Lower leg skin (tissue), 4 donors: Measurements from ENCODE around the gene ZNF681. TPM values are rescaled to one million over a fixed set of nuclear protein-coding genes. Genes with fewer than 3 reads are reported as not detected.
"Not testable (repeated sequence)": the region's sequence is repeated elsewhere in the genome, so short reads cannot be mapped to it uniquely, and the experiment has no call there.

ENCODE experiments used
- DNase-seq, 2 donors: peaks; one replicate each; pipeline ENCODE4 v3.0.0-alpha.2; 2019; ENCODE audit warnings: low spot score in 2 of 2
- H3K4me3 ChIP-seq: fragments of 200-600 bp; sonication (generic); 2 replicates; pipeline ENCODE4 v1.5.1; 2017; ENCODE audit warnings: mild to moderate bottlenecking, low read depth; ENCODE audit not compliant: poor library complexity, severe bottlenecking
- POLR2A ChIP-seq, 2 donors: fragments of 450-650 bp; IDR thresholded peaks; one replicate each; pipeline ENCODE4 v1.6.1; 2016 to 2017; ENCODE audit warnings: antibody characterized with exemption in 2 of 2, mild to moderate bottlenecking in 1 of 2, moderate library complexity in 1 of 2
- WGBS, 2 donors: methylation state at CpG; one replicate each; pipeline ENCODE4 v1.1.5; 2018; 5-methylcytosine and 5-hydroxymethylcytosine counted together
- intact Hi-C: fragments of 100-400 bp; cut with DNase I; formaldehyde crosslinking; loops from one replicate; pipeline ENCODE4 v1.15.0; 2023; ENCODE audit warnings: low total_unique reads
- total RNA-seq, 4 donors: library from RNA; depleted of rRNA; stranded (reverse); fragments of >200 nt; gene quantifications; one replicate each; pipeline ENCODE4 v1.1.0, GENCODE V29; 2016
- TF ChIP-seq, protein P1 (sequence below), 3 donors: fragments of 450-650 bp; IDR thresholded peaks; one replicate each; pipeline ENCODE4 v1.5.1; 2016; ENCODE audit warnings: antibody characterized with exemption in 3 of 3, mild to moderate bottlenecking in 3 of 3, moderate library complexity in 2 of 3

The ZNF681 gene
- total RNA-seq, 4 donors from 2014 or later, result 1.5 to 3.3 (median 2.7) TPM

GRCh38 chr19:23764781-23765180 is 6.1 kb upstream of the ZNF681 start:
- 77 to 93% methylated on average over 3 of the region's 3 CpGs for WGBS, 2 donors
- intact Hi-C loops, result no loop called here
- DNase-seq, result no peak
- no peak overlapping the region for H3K4me3 ChIP-seq
- TF ChIP-seq, protein P1, sequence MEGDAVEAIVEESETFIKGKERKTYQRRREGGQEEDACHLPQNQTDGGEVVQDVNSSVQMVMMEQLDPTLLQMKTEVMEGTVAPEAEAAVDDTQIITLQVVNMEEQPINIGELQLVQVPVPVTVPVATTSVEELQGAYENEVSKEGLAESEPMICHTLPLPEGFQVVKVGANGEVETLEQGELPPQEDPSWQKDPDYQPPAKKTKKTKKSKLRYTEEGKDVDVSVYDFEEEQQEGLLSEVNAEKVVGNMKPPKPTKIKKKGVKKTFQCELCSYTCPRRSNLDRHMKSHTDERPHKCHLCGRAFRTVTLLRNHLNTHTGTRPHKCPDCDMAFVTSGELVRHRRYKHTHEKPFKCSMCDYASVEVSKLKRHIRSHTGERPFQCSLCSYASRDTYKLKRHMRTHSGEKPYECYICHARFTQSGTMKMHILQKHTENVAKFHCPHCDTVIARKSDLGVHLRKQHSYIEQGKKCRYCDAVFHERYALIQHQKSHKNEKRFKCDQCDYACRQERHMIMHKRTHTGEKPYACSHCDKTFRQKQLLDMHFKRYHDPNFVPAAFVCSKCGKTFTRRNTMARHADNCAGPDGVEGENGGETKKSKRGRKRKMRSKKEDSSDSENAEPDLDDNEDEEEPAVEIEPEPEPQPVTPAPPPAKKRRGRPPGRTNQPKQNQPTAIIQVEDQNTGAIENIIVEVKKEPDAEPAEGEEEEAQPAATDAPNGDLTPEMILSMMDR (IDR thresholded peaks at IDR 0.05), result no peak
- TF ChIP-seq POLR2A (IDR thresholded peaks at IDR 0.05), result no peak

DNA sequence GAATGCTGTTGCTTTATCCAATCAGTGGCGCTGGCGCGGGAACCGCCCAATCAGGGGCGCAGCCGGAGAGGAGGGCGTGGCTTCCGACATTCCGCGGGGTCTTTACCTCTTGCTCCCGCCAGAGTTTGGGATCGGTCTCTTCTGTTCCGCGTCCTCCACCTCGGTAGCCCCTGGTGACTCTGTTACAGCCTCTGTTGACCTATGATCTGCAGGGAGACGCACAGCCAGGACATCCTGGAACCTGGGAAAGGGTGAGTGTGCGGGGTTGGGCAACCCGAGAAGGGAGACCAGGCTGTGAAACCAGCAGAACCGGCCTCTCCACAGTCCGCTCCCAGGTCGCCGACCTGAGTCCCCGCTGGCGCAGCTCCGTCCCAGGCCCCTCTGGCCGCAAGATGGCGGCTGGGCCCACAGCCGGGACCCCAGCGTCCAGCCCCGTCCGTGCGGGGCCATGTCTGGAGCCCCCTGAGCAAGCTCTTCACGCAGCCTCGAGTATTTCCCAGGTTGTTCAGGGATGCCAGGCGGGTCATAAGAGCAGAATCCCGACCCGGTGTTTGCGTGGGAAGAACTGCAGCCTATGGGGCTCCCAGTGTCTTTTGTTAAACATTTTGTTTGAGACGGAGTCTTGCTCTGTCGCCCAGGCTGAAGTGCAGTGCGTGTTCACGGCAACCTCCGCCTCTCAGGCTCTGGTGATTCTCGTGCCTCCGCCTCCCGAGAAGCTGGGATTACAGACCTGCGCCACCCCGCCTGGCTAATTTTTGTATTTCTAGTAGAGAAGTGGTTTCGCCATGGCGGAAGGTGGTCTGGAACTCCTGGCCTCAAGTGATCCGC is 4.4 kb upstream of the ZNF681 start:
- peak overlapping the region; percentile 41 for H3K4me3 ChIP-seq
- WGBS, 2 donors, result 2 to 8% methylated on average over 42 to 51 of the region's 51 CpGs
- intact Hi-C loops, result no loop called here
- peak; percentile 75 to 97 for DNase-seq
- TF ChIP-seq, protein P1 (IDR thresholded peaks at IDR 0.05), result no peak
- no peak for TF ChIP-seq POLR2A (IDR thresholded peaks at IDR 0.05)

- intact Hi-C loops, result no loop called here
- no peak for DNase-seq
- TF ChIP-seq POLR2A (IDR thresholded peaks at IDR 0.05), result no peak
- TF ChIP-seq, protein P1 (IDR thresholded peaks at IDR 0.05), result no peak
- WGBS, 2 donors, result 21 to 31% methylated on average over 9 of the region's 9 CpGs
- H3K4me3 ChIP-seq, result peak overlapping the region; percentile 41
Measured at GRCh38 chr19:23762548-23762883, 3.8 kb upstream of the ZNF681 start.

- DNase-seq, intact Hi-C loops: not testable (repeated sequence)
- WGBS, 2 donors, result 69 to 87% methylated on average over 2 of the region's 2 CpGs
Measured at GRCh38 chr19:23760326-23760725, 1.6 kb upstream of the ZNF681 start.

GRCh38 chr19:23743633-23744232 is 15.0 kb downstream of the ZNF681 start:
- 100% methylated on average over 1 of the region's 1 CpG for WGBS, 2 donors
- H3K4me3 ChIP-seq, intact Hi-C loops: not testable (repeated sequence)

More at GRCh38 chr19:23760326-23760725, 1.6 kb upstream of the ZNF681 start:
- H3K4me3 ChIP-seq, result not testable (repeated sequence)

DNA sequence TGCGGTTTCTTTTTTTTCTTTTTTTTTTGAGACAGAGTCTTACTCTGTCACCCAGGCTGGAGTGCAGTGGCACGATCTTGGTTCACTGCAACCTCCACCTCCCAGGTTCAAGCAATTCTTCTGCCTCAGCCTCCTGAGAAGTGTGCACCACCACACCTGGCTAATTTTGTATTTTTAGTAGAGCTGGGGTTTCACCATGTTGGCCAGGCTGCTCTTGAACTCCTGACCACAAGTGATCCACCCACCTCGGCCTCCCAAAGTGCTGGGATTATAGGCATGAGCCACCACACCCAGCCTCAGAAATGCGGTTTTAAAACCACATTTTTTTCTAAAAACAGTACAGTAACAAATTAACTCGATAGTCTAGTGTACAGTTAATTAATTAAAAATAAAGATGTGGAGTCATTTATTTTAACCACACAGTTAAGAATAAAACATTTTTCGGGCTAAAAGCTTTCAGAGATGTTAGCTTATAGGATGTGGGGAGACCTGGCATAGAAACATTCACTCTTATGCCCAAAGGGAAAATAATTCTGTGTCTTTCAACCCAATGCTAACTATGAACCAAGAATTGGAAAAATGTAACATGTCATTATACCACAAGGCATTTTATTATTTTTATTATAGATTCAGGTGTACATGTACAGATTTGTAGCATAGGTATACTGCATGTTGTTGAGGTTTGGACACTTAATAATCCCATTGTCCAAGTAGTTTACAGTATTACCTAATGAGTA is 27.8 kb downstream of the ZNF681 start:
- intact Hi-C loops, H3K4me3 ChIP-seq, DNase-seq: not testable (repeated sequence)
- WGBS, 2 donors, result 49 to 62% methylated on average over 6 of the region's 6 CpGs

More at GRCh38 chr19:23743633-23744232, 15.0 kb downstream of the ZNF681 start:
- DNase-seq, result not testable (repeated sequence)

DNA sequence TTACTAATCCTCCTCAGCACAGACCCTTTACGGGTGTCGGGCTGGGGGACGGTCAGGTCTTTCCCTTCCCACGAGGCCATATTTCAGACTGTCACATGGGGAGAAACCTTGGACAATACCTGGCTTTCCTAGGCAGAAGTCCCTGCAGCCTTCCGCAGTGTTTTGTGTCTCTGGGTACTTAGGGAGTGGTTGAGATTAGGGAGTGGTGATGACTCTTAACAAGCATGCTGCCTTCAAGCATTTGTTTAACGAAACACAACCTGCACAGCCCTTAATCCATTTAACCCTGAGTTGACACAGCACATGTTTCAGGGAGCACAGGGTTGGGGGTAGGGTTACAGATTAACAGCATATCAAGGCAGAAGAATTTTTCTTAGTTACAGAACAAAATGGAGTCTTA is 34.5 kb downstream of the ZNF681 start:
- intact Hi-C loops, DNase-seq, H3K4me3 ChIP-seq: not testable (repeated sequence)
- WGBS, 2 donors, result 8 to 10% methylated on average over 3 to 6 of the region's 6 CpGs
